GM23248 (cell line): Measurements from ENCODE around the gene NUMA1. TPM values are rescaled to one million over a fixed set of nuclear protein-coding genes. Genes with fewer than 3 reads are reported as not detected.

ENCODE experiments used
- DNase-seq: peaks from one replicate; pipeline ENCODE4 v3.0.0-alpha.2; 2015
- H2AFZ ChIP-seq: fragments of 200-600 bp; sonication (generic); 2 replicates; pipeline ENCODE4 v1.6.1; 2016; ENCODE audit warnings: antibody characterized with exemption
- H3F3A ChIP-seq: fragments of 200-600 bp; sonication (generic); 2 replicates; pipeline ENCODE4 v1.6.1; 2016; ENCODE audit warnings: mild to moderate bottlenecking, antibody characterized with exemption, mixed run types; ENCODE audit not compliant: insufficient read depth
- H3K27ac ChIP-seq: fragments of 200-600 bp; sonication (generic); 2 replicates; pipeline ENCODE4 v1.5.1; 2016; ENCODE audit warnings: mild to moderate bottlenecking
- H3K27me3 ChIP-seq: fragments of 200-600 bp; sonication (generic); replicated peaks from 2 replicates; pipeline ENCODE4 v1.6.1; 2016; ENCODE audit warnings: mild to moderate bottlenecking; ENCODE audit not compliant: insufficient read depth
- H3K36me3 ChIP-seq: fragments of 200-600 bp; sonication (generic); 2 replicates; pipeline ENCODE4 v1.6.1; 2016; ENCODE audit warnings: low read depth, mild to moderate bottlenecking
- H3K4me1 ChIP-seq: fragments of 200-600 bp; sonication (generic); 2 replicates; pipeline ENCODE4 v1.6.1; 2016; ENCODE audit warnings: mild to moderate bottlenecking; ENCODE audit not compliant: insufficient read depth
- H3K4me2 ChIP-seq: fragments of 200-600 bp; sonication (generic); one replicate; pipeline ENCODE4 v1.6.1; 2016; ENCODE audit warnings: mild to moderate bottlenecking; ENCODE audit not compliant: unreplicated experiment
- H3K4me3 ChIP-seq: fragments of 200-600 bp; sonication (generic); 2 replicates; pipeline ENCODE4 v1.5.1; 2016; ENCODE audit warnings: mild to moderate bottlenecking
- H3K79me2 ChIP-seq: fragments of 200-600 bp; sonication (generic); 2 replicates; pipeline ENCODE4 v1.6.1; 2016; ENCODE audit warnings: mild to moderate bottlenecking; ENCODE audit not compliant: insufficient read depth
- H3K9ac ChIP-seq: fragments of 200-600 bp; sonication (generic); 2 replicates; pipeline ENCODE4 v1.6.1; 2016; ENCODE audit warnings: mild to moderate bottlenecking
- H3K9me2 ChIP-seq: fragments of 200-600 bp; sonication (generic); 2 replicates; pipeline ENCODE4 v1.6.1; 2016; ENCODE audit warnings: mixed run types, mild to moderate bottlenecking, moderate library complexity; ENCODE audit not compliant: insufficient read depth
- H3K9me3 ChIP-seq: fragments of 200-600 bp; sonication (generic); one replicate; pipeline ENCODE4 v1.6.1; 2017; ENCODE audit warnings: low read depth
- H4K20me1 ChIP-seq: fragments of 200-600 bp; sonication (generic); 2 replicates; pipeline ENCODE4 v1.6.0; 2016; ENCODE audit not compliant: insufficient read depth
- EZH2 ChIP-seq: fragments of 200-600 bp; sonication (generic); IDR thresholded peaks from 2 replicates; pipeline ENCODE4 v1.6.1; 2018; ENCODE audit warnings: antibody characterized with exemption, mild to moderate bottlenecking; ENCODE audit not compliant: insufficient read depth, poor library complexity, severe bottlenecking
- EZH2phosphoT487 ChIP-seq: fragments of 200-600 bp; sonication (generic); IDR thresholded peaks from 2 replicates; pipeline ENCODE4 v1.6.1; 2018; ENCODE audit warnings: antibody characterized with exemption, moderate library complexity, mild to moderate bottlenecking, low read depth; ENCODE audit not compliant: insufficient read depth
- WGBS, 2 experiments: methylation state at CpG; one replicate each; pipeline ENCODE4 v1.1.6; 2015 to 2017; ENCODE audit warnings: low lambda C conversion rate in 2 of 2, low coverage in 1 of 2; ENCODE audit errors: missing lambda C conversion rate in 2 of 2; 5-methylcytosine and 5-hydroxymethylcytosine counted together
- in situ Hi-C: fragments of 300-500 bp; cut with MboI; formaldehyde crosslinking; loops from 2 replicates; pipeline ENCODE4 v1.15.0; 2020
- polyA plus RNA-seq: library from polyadenylated mRNA; unstranded; fragments of >200 nt; fragmentation: Nextera tagmentation; extraction: Ambion mirVana; gene quantifications from 2 replicates; pipeline ENCODE4 v1.2.1, GENCODE V29; 2016
- total RNA-seq: library from RNA; depleted of rRNA; stranded (reverse); fragments of >200 nt; shearing (Covaris generic); gene quantifications from 2 replicates; pipeline ENCODE4 v1.2.3, GENCODE V29; 2014

NUMA1 gene
- total and polyA plus RNA-seq, 2 experiments from 2014 or later, result 51.5 to 124 TPM

DNA sequence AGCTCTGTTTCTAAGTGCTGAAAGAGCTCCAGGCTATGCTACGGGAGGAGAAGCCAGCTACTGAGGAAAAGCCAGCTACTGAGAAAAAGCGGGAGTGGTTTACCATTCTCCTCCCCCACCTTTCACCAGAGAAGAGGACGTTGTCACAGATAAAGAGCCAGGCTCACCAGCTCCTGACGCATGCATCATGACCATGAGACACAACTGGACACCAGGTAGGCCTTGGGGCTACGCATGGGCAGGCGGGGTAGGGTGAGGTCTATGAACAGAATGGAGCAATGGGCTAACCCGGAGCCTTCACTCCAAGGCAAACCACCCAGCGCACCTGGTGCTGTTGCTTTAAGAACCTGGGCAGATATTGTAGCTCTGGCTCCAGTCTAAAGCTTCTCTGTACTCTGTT is 80.5 kb downstream of the NUMA1 start:
- Histone ChIP-seq H4K20me1 (no peaks in the 10 kb centered on the region), H2AFZ (no peak overlapping the region), H3K4me3 (no peak overlapping the region), H3K9me3 (no peaks in the 10 kb centered on the region), H3K36me3 (0 out of 2 replicates have a peak, but pooled peaks cover 7% of the 10 kb centered on the region), H3K9me2 (no peaks in the 10 kb centered on the region), H3K27me3 (no peaks in the 10 kb centered on the region), H3K4me1 (no peaks in the 10 kb centered on the region), H3K79me2 (no peaks in the 10 kb centered on the region), H3K9ac (peak overlapping the region; percentile 34; the same call in 1 of the 2 replicates), H3K4me2 (peak overlapping the region; percentile 44), H3K27ac (no peak overlapping the region), H3F3A (peaks cover 21% of the 10 kb centered on the region)
- TF ChIP-seq EZH2, result no peak
- TF ChIP-seq EZH2phosphoT487, result no peak
- DNase-seq, result no peak
- WGBS, 2 experiments, result 66 to 70% methylated on average over 8 of the region's 8 CpGs
- in situ Hi-C loops, result no loop called here

DNA sequence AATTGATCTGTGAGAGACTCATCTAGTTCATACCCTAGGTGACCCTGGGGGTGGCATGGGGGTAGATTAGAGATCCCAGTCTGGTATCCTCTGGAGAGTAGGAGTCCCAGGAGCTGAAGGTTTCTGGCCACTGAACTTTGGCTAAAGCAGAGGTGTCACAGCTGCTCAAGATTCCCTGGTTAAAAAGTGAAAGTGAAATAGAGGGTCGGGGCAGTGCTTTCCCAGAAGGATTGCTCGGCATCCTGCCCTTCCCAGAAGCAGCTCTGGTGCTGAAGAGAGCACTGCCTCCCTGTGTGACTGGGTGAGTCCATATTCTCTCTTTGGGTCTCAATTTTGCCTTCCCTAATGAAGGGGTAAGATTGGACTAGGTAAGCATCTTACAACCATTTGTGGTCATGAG is 81.0 kb downstream of the NUMA1 start:
- Histone ChIP-seq H3K4me2 (peak overlapping the region; percentile 44), H3K9me2 (no peaks in the 10 kb centered on the region), H3K27ac (no peak overlapping the region), H2AFZ (no peak overlapping the region), H3K4me3 (peak overlapping the region; percentile 24; the same call in 1 of the 2 replicates), H3K79me2 (no peaks in the 10 kb centered on the region), H3K4me1 (no peaks in the 10 kb centered on the region), H3K9ac (peak overlapping the region; percentile 34; the same call in 1 of the 2 replicates), H3F3A (peaks cover 17% of the 10 kb centered on the region), H4K20me1 (no peaks in the 10 kb centered on the region), H3K36me3 (0 out of 2 replicates have a peak, but pooled peaks cover 5% of the 10 kb centered on the region), H3K27me3 (no peaks in the 10 kb centered on the region), H3K9me3 (no peaks in the 10 kb centered on the region)
- WGBS, 2 experiments, result 4 to 13% methylated on average over 2 of the region's 2 CpGs
- TF ChIP-seq EZH2, result no peak
- no peak for TF ChIP-seq EZH2phosphoT487
- in situ Hi-C loops, result no loop called here
- peak; percentile 58 for DNase-seq

DNA sequence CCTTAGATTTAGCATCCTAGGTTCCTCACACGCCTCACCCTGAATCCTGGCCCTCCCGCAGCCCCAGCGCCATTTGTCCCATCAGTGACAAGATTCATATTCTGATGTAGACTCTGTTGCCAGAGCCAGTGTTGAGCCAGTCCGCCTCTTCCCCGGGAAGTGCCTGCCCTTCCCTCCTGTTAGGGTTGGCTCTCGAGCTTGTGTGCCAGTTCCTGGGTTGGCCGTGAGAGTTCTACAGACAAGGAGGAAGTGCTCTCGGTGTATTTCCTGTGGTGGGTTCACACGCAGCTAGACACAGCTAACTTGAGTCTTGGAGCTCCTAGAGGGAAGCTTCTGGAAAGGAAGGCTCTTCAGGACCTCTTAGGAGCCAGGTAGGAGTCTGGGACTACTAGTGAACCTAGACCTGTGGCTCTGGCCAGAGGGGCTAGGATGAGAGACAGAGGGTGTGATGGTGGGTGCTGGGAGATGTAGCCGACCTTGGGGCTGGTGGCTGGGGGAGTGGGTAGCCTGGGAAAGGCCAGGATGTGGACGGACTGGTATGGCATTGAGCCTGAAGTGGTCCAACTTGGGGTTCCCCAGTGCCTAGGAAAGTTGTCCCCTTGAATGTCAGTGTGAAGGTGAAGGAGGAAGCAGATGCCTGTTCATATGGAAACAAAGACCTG is 81.6 kb downstream of the NUMA1 start, which contains the start of gene IL18BP:
IL18BP (plus strand) TSS at position 261 of the 662 bp plus-strand sequence. CDS start 1,076 bp downstream, outside the sequence.
- Histone ChIP-seq H2AFZ (no peak within 1 kb of the TSS), H4K20me1 (no peaks in the 10 kb centered on the region), H3K9me2 (no peaks in the 10 kb centered on the region), H3K27ac (no peak within 1 kb of the TSS), H3K4me3 (peak within 1 kb of the TSS; percentile 24; the same call in 1 of the 2 replicates), H3K9ac (peak within 1 kb of the TSS; percentile 34; the same call in 1 of the 2 replicates), H3K36me3 (no peaks in the 10 kb centered on the region), H3K4me1 (no peaks in the 10 kb centered on the region), H3K4me2 (peak within 1 kb of the TSS; percentile 44), H3K9me3 (no peaks in the 10 kb centered on the region), H3K27me3 (no peaks in the 10 kb centered on the region), H3F3A (peaks cover 14% of the 10 kb centered on the region), H3K79me2 (no peaks in the 10 kb centered on the region)
- in situ Hi-C loops, result no loop called here
- no peak for DNase-seq
- WGBS, 2 experiments, result 65 to 69% methylated on average over 11 of the region's 11 CpGs
- TF ChIP-seq EZH2, result no peak
- no peak for TF ChIP-seq EZH2phosphoT487

DNA sequence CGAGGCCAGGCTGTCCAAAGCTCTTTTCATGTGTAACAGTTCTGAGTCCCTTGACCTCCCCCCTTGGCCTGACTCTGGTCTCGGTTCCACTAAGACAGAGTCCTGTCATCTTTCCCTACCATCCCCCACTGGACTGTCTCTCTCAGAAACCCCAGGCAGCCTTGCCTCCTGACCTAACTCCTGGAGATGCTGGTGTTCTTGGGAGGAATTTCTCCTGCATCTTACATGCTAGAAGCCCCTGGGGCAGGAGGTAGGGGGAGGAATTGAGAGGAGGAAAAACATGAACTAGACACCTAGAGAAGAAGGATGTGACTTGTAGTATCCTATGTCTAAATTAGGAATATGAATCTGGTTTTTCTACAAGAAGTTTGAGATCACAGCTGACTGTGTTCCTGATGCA is 82.3 kb downstream of the NUMA1 start:
- H4K20me1 ChIP-seq, result no peaks in the 10 kb centered on the region

More for the DNA sequence above, 82.3 kb downstream of the NUMA1 start:
- Histone ChIP-seq H3K9me3 (no peaks in the 10 kb centered on the region), H3K9ac (no peak overlapping the region), H3F3A (peaks cover 14% of the 10 kb centered on the region), H3K4me3 (no peak overlapping the region), H3K4me2 (no peak overlapping the region), H3K79me2 (no peaks in the 10 kb centered on the region), H3K27ac (no peak overlapping the region), H3K9me2 (no peaks in the 10 kb centered on the region), H3K27me3 (no peaks in the 10 kb centered on the region), H2AFZ (no peak overlapping the region), H3K36me3 (no peaks in the 10 kb centered on the region), H3K4me1 (no peaks in the 10 kb centered on the region)
- no peak for DNase-seq
- 96 to 97% methylated on average over 2 of the region's 2 CpGs for WGBS, 2 experiments
- TF ChIP-seq EZH2 (no peak), EZH2phosphoT487 (no peak)
- in situ Hi-C loops, result no loop called here
